Neural crest cell (in vitro differentiated cells): ENCODE data around the gene PRRX1. TPM values are rescaled to one million over a fixed set of nuclear protein-coding genes. Genes with fewer than 3 reads are reported as not detected.

Experiments used
- DNase-seq: peaks from one replicate; pipeline ENCODE4 v3.0.0; 2021; ENCODE audit warnings: low read depth, mixed read lengths, low spot score
- H3K27ac Mint-ChIP-seq: one replicate; pipeline ENCODE4 v1.8.0; 2021; ENCODE audit warnings: mild to moderate bottlenecking, mixed read lengths; ENCODE audit not compliant: unreplicated experiment
- H3K27me3 Mint-ChIP-seq: 2 replicates; pipeline ENCODE4 v1.8.0; 2021; ENCODE audit warnings: low read depth, mild to moderate bottlenecking, mixed read lengths
- H3K36me3 Mint-ChIP-seq: 2 replicates; pipeline ENCODE4 v1.8.0; 2021; ENCODE audit warnings: low read depth, mild to moderate bottlenecking, mixed read lengths
- H3K4me1 Mint-ChIP-seq: 2 replicates; pipeline ENCODE4 v1.8.0; 2021; ENCODE audit warnings: mixed read lengths
- H3K4me3 Mint-ChIP-seq: one replicate; pipeline ENCODE4 v1.8.0; 2021; ENCODE audit warnings: mild to moderate bottlenecking, mixed read lengths
- H3K9me3 Mint-ChIP-seq: 2 replicates; pipeline ENCODE4 v1.8.0; 2021; ENCODE audit warnings: mixed read lengths
- CTCF ChIP-seq: fragments of 200-600 bp; sonication (generic); conservative IDR thresholded peaks from 2 replicates; pipeline ENCODE4 v1.5.0; 2021; ENCODE audit warnings: antibody characterized with exemption, mild to moderate bottlenecking
- total RNA-seq: library from RNA; stranded (reverse); gene quantifications from 2 replicates; pipeline ENCODE4 v1.2.1, GENCODE V29; 2021

The PRRX1 gene
- total RNA-seq, 1 donor from 2014 or later = 4.1 TPM

- Mint-ChIP-seq H3K9me3 (no peaks in the 10 kb centered on the region), H3K27ac (no peak overlapping the region), H3K4me3 (no peak overlapping the region), H3K36me3 (no peaks in the 10 kb centered on the region), H3K4me1 (peaks cover 52% of the 10 kb centered on the region), H3K27me3 (no peaks in the 10 kb centered on the region)
- no peak for DNase-seq
- no peak for TF ChIP-seq CTCF
Measured at GRCh38 chr1:170692866-170693575, 29.1 kb downstream of the PRRX1 start.

GRCh38 chr1:170694172-170694926, 30.4 kb downstream of the PRRX1 start:
- Mint-ChIP-seq H3K36me3 (no peaks in the 10 kb centered on the region), H3K4me3 (no peak overlapping the region), H3K27me3 (no peaks in the 10 kb centered on the region), H3K4me1 (peaks cover 60% of the 10 kb centered on the region), H3K27ac (no peak overlapping the region), H3K9me3 (no peaks in the 10 kb centered on the region)
- no peak for DNase-seq
- TF ChIP-seq CTCF = no peak

- H3K4me3 Mint-ChIP-seq = no peak overlapping the region
- H3K27ac Mint-ChIP-seq = no peak overlapping the region
- no peak for DNase-seq
- H3K27me3 Mint-ChIP-seq = no peaks in the 10 kb centered on the region
- H3K36me3 Mint-ChIP-seq = no peaks in the 10 kb centered on the region
- peaks cover 56% of the 10 kb centered on the region for H3K4me1 Mint-ChIP-seq
- H3K9me3 Mint-ChIP-seq = no peaks in the 10 kb centered on the region
- no peak for TF ChIP-seq CTCF
Measured at GRCh38 chr1:170695955-170696590, 32.1 kb downstream of the PRRX1 start.

- TF ChIP-seq CTCF = no peak
- H3K9me3 Mint-ChIP-seq = no peaks in the 10 kb centered on the region
- H3K27ac Mint-ChIP-seq = peak overlapping the region; percentile 72
- no peaks in the 10 kb centered on the region for H3K27me3 Mint-ChIP-seq
- DNase-seq = no peak
- H3K4me1 Mint-ChIP-seq = peaks cover 53% of the 10 kb centered on the region
- no peak overlapping the region for H3K4me3 Mint-ChIP-seq
- H3K36me3 Mint-ChIP-seq = no peaks in the 10 kb centered on the region
Measured at GRCh38 chr1:170696591-170697290, 32.8 kb downstream of the PRRX1 start.

GRCh38 chr1:170697316-170697715, 33.4 kb downstream of the PRRX1 start:
- no peak for DNase-seq
- no peak for TF ChIP-seq CTCF
- H3K4me1 Mint-ChIP-seq = peaks cover 52% of the 10 kb centered on the region
- H3K4me3 Mint-ChIP-seq = no peak overlapping the region
- H3K9me3 Mint-ChIP-seq = no peaks in the 10 kb centered on the region
- no peak overlapping the region for H3K27ac Mint-ChIP-seq
- H3K27me3 Mint-ChIP-seq = no peaks in the 10 kb centered on the region
- no peaks in the 10 kb centered on the region for H3K36me3 Mint-ChIP-seq
